HG03520 (cell line): ENCODE data around the gene SMC1B.
"Not testable (repeated sequence)": the region's sequence is repeated elsewhere in the genome, so short reads cannot be mapped to it uniquely, and the experiment has no call there.

Source experiments
- ATAC-seq: cut with Tn5 transposase; IDR thresholded peaks from one replicate; pipeline ENCODE4 v1.9.1; 2021; ENCODE audit warnings: mild to moderate bottlenecking, moderate library complexity; ENCODE audit not compliant: unreplicated experiment

The SMC1B gene

GRCh38 chr22:45357490-45357889, 55.9 kb downstream of the SMC1B start:
- ATAC-seq, result no peak

- no peak for ATAC-seq
These were observed 59.6 kb downstream of the SMC1B start for GRCh38 chr22:45353786-45354185.

- not testable (repeated sequence) for ATAC-seq
These were observed 60.6 kb downstream of the SMC1B start for GRCh38 chr22:45352757-45353156.

DNA sequence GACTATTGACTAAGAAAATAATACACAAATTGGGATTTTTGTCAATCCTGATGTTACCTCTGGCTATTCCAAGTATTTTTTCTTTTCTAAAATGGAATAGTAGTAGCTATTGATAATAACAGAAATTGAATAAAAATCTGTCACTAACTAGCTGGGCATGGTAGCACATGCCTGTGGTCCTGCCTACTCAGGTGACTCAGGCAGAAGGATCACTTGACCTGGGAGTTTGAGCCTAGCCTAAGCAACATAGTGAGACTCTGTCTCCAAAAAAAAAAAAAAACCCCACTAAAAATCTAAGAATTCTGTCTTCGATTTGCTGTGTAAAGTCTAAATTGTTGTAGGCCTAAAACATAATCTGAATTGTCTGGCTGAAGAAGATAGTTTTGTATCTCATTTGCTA, 61.4 kb downstream of the SMC1B start:
- ATAC-seq, result no peak

- no peak for ATAC-seq
These were observed 63.5 kb downstream of the SMC1B start for GRCh38 chr22:45349916-45350315.

DNA sequence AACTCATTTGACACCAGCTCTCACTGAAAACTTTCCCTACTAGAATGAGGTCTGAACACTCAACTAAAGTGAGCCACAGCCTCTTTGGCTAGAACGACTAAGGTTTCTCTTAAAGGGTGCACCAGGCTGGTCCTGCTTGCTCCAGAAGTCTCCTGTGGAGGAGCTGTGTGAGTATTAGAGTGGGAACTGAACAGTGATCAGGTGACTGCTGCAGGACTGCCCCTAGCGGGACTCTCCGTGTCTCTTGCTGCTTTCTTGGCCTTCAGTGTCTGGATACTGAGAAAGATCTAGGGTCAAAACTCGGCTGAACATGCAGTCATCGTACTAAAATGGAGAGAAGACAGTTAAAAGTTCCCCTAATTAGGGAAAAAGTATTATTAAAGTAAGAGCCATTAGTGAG, 69.1 kb downstream of the SMC1B start:
- no peak for ATAC-seq

GRCh38 chr22:45343143-45343542, 70.3 kb downstream of the SMC1B start:
- no peak for ATAC-seq

- no peak for ATAC-seq
These were observed 71.9 kb downstream of the SMC1B start for GRCh38 chr22:45341498-45341897.

GRCh38 chr22:45340323-45340722, 73.1 kb downstream of the SMC1B start:
- ATAC-seq, result no peak

DNA sequence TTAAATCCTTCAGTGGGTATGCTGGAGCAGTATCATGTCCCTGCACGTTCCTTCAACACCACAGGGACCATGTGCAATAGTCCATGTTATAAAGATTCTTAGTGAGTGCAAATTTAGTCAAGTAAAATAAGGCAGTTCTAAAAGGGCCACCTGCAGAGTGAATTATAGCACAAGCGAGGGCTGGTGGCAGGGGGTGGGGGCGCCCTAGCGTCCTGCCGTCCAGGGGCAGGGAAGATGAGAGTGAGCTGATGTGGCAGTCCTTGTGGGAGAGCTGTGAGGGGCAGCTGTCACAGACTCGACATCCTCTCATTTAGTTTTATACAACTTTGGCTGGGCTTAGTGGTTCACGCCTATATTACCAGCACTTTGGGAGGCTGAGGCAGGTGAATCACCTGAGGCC, 74.6 kb downstream of the SMC1B start:
- no peak for ATAC-seq

- no peak for ATAC-seq
These were observed 75.9 kb downstream of the SMC1B start for GRCh38 chr22:45337536-45337935.

GRCh38 chr22:45336971-45337431, 76.4 kb downstream of the SMC1B start:
- no peak for ATAC-seq

GRCh38 chr22:45335854-45336522, 77.4 kb downstream of the SMC1B start:
- no peak for ATAC-seq

DNA sequence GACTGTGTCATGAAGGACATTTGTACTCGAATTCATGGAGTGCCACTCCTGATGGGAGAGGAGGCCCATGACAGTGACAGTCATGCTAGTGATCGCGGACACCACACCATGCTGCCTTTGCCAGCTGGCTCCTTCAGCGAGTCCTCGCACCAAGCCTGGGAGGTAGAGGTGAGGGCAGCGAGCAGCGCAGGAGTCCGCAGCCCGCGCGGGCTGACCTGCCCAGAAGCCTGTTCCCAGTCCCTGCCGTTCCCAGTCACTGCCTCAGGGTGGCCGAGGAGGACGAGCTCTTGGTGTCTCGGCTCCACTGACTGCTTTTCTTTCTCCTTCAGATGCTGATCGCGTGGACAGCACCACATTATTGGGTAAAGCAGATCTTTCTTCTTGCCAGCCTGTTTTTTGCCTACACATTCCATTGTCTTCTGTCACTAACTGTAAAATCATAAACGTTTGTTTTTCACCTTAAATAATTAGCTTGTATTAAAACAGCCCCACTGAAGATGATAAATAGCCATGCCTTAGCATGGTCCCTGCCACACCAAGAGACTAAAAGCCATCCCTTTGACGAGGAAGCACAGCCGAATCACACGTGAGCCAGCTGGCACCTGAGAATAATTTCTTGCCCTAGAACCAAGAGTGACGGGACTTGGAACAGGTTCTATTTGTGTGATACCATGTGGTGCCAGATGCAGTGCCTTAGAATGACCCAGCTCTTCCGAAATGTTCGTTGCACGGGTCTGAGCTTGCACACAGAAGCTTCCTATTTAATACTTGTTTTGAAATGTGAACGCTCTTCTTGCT, 78.2 kb downstream of the SMC1B start:
- no peak for ATAC-seq

GRCh38 chr22:45334528-45334927, 78.9 kb downstream of the SMC1B start:
- no peak for ATAC-seq

GRCh38 chr22:45334068-45334467, 79.3 kb downstream of the SMC1B start:
- ATAC-seq, result no peak

- no peak for ATAC-seq
These were observed 81.4 kb downstream of the SMC1B start for GRCh38 chr22:45332001-45332400.

DNA sequence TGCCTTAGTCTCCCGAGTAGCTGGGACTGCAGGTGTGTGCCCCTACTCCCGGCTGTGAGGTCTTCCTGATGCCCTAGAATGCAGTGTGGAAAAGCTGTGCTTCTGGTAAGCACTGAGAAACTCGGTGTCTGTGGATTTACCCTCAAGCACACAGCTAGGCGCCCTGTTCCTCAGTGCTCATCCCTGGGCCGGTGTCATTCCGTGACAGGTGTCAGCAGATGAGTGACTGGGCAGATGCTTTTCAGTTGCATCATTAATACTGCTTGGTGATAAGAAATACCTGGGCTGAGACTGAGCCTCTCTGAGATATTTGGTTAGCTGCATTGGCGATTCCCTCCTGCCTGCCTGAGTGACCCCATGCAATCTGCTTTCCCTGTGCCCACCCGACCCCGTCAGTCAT, 81.9 kb downstream of the SMC1B start:
- ATAC-seq, result no peak

DNA sequence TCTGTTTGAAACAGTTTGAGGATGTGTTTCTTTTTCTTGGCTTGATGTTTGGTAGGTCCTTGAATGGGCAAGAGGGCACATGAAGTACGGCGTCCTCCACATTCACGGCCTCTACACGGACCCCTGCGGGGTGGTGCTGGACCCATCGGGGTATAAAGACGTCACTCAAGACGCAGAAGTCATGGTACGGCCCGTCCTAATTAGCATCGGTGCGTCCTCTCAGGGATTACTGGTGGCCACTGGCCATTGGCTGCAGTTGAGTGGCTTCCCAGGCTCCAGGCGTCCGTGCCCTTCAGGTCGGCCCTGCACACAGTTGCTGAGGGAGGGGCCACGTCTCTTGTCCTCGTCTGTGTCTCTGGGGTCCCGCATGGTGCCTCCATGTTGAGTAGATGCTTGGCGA, 82.9 kb downstream of the SMC1B start:
- no peak for ATAC-seq

- no peak for ATAC-seq
These were observed 83.9 kb downstream of the SMC1B start for GRCh38 chr22:45329530-45329936.

- no peak for ATAC-seq
These were observed 84.4 kb downstream of the SMC1B start for GRCh38 chr22:45328822-45329529.

GRCh38 chr22:45328261-45328660, 85.1 kb downstream of the SMC1B start:
- ATAC-seq, result not testable (repeated sequence)
